ENCODE results near the gene SULT1B1. TPM values are rescaled to one million over a fixed set of nuclear protein-coding genes. Genes with fewer than 3 reads are reported as not detected.

SULT1B1 gene
- 0.02 TPM in 5 replicates for total RNA-seq (2022; extraction: Qiagen RNA extraction)

DNA sequence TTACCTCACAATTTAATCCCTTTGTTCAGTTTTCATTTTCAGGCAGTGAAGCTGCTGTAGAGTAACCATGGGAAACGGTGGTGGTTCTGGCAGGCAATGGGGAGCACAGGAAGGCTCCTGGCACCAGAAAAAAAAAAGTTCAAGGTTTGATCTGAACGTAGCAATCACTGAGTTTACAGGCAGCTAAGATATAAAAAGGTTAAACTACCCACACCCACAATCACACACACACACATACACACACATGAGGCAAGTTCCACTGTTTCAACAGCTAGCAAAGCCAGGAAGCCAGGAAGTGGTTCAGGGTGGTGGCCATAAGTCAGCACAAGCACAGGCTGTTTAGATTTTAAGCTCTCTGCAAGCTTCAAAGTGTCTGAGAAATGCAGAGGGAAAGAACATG is at the start of gene SULT1B1:
SULT1B1 (minus strand) TSS at position 166 of the 400 bp plus-strand sequence. CDS start 5,403 bp downstream, outside the sequence.

Other genes with a start within 250 kb of the SULT1B1 start
- not detected in 5 replicates for gene UGT2A2, start 121.0 kb downstream of the SULT1B1 start, total RNA-seq (2022; extraction: Qiagen RNA extraction)
- not detected in 5 replicates for gene UGT2A1, start 107.4 kb downstream of the SULT1B1 start, total RNA-seq (2022; extraction: Qiagen RNA extraction)
- not detected in 5 replicates for gene SULT1E1, start 99.5 kb upstream of the SULT1B1 start, total RNA-seq (2022; extraction: Qiagen RNA extraction)
- gene CSN1S1, start 170.4 kb upstream of the SULT1B1 start, total RNA-seq (2022; extraction: Qiagen RNA extraction): not detected in 5 replicates
- not detected in 5 replicates for gene CSN2, start 205.1 kb upstream of the SULT1B1 start, total RNA-seq (2022; extraction: Qiagen RNA extraction)
- gene STATH, start 235.3 kb upstream of the SULT1B1 start, total RNA-seq (2022; extraction: Qiagen RNA extraction): not detected in 5 replicates